BE2C (cell line): ENCODE data around the gene FLNA.
"Not testable (repeated sequence)": the region's sequence is repeated elsewhere in the genome, so short reads cannot be mapped to it uniquely, and the experiment has no call there.

Experiments
- DNase-seq: peaks from one replicate; pipeline ENCODE4 v3.0.0-alpha.2; 2020
- H3K27me3 ChIP-seq: fragments of 250-450 bp; sonication (Bioruptor Pico); 2 replicates; pipeline ENCODE4 v1.5.1; 2020; ENCODE audit warnings: mild to moderate bottlenecking
- H3K36me3 ChIP-seq: fragments of 250-450 bp; sonication (Bioruptor Pico); 2 replicates; pipeline ENCODE4 v1.5.1; 2020; ENCODE audit warnings: mild to moderate bottlenecking
- H3K4me1 ChIP-seq: fragments of 250-450 bp; sonication (Bioruptor Pico); 2 replicates; pipeline ENCODE4 v1.5.1; 2020
- H3K4me3 ChIP-seq: 2 replicates; pipeline ENCODE4 v1.5.1; 2011; ENCODE audit warnings: low read depth, low read length
- H3K9me3 ChIP-seq: fragments of 250-450 bp; sonication (Bioruptor Pico); 2 replicates; pipeline ENCODE4 v1.5.1; 2020
- TF ChIP-seq, protein P1 (sequence below): IDR thresholded peaks from 2 replicates; pipeline ENCODE4 v1.5.1; 2012; ENCODE audit warnings: mild to moderate bottlenecking, low read depth, low read length

The FLNA gene

DNA sequence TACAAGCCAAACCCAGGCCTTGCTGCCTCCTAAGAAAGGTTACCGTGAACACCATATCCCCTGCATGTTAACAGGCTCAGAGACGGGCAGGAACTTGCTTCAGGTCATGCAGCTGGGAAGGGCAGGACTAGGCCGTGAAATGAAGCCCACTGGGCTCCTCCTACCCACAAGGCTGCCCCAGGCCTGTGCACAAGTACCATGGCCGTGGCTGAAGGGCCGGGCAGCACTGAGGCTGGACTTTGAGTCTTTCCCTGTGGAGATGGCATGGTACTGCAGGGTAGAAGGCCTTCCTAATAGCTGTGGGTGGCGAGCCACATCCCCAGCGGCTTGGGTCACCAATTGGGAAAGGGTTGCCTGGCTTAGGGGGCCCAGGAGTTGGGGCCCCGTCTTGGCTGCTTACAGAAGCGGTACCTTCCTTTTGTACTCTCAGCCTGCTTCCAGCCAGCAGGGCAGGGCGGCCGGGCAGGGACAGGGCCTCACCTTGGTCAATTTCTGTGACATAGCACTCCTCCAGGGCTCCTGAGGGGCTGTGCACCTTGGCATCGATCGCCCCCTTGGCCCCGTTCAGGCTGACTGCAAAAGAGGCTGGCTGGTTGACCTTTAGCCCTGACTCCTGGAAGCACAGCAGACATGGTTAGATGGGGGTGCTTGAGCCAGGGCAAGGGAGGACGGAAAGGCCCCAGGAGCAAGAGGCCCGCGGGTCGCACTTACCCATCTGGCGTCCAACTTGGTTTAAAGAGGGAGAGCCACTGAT, 23.8 kb downstream of the FLNA start:
- DNase-seq: no peak
- H3K4me1 ChIP-seq: no peaks in the 10 kb centered on the region
- no peaks in the 10 kb centered on the region for H3K27me3 ChIP-seq
- TF ChIP-seq, protein P1, sequence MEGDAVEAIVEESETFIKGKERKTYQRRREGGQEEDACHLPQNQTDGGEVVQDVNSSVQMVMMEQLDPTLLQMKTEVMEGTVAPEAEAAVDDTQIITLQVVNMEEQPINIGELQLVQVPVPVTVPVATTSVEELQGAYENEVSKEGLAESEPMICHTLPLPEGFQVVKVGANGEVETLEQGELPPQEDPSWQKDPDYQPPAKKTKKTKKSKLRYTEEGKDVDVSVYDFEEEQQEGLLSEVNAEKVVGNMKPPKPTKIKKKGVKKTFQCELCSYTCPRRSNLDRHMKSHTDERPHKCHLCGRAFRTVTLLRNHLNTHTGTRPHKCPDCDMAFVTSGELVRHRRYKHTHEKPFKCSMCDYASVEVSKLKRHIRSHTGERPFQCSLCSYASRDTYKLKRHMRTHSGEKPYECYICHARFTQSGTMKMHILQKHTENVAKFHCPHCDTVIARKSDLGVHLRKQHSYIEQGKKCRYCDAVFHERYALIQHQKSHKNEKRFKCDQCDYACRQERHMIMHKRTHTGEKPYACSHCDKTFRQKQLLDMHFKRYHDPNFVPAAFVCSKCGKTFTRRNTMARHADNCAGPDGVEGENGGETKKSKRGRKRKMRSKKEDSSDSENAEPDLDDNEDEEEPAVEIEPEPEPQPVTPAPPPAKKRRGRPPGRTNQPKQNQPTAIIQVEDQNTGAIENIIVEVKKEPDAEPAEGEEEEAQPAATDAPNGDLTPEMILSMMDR: no peak
- H3K9me3 ChIP-seq: no peaks in the 10 kb centered on the region
- H3K36me3 ChIP-seq: peaks cover 71% of the 10 kb centered on the region
- H3K4me3 ChIP-seq: no peak overlapping the region

DNA sequence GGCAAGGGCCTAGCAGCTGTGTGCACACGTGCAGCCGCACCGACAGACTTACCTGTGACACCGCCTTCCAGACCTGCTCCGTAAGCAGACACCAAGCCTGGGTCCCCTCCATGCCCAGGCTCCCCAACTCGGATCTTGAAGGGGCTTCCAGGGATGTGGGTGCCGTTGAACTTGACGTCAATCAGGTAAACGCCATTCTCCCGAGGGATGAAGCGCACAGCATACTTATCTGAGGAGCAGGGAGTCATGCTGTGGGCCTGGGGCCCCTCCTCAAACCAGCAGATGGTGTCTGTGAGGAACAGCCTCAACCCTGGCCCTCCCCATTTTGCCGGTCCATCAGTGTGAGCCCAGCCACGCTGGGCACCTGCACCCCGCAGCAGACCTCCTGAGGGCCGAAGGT, 24.5 kb downstream of the FLNA start:
- Histone ChIP-seq H3K4me1 (no peaks in the 10 kb centered on the region), H3K27me3 (no peaks in the 10 kb centered on the region), H3K36me3 (peaks cover 67% of the 10 kb centered on the region), H3K9me3 (no peaks in the 10 kb centered on the region), H3K4me3 (no peak overlapping the region)
- no peak for DNase-seq
- TF ChIP-seq, protein P1: no peak

DNA sequence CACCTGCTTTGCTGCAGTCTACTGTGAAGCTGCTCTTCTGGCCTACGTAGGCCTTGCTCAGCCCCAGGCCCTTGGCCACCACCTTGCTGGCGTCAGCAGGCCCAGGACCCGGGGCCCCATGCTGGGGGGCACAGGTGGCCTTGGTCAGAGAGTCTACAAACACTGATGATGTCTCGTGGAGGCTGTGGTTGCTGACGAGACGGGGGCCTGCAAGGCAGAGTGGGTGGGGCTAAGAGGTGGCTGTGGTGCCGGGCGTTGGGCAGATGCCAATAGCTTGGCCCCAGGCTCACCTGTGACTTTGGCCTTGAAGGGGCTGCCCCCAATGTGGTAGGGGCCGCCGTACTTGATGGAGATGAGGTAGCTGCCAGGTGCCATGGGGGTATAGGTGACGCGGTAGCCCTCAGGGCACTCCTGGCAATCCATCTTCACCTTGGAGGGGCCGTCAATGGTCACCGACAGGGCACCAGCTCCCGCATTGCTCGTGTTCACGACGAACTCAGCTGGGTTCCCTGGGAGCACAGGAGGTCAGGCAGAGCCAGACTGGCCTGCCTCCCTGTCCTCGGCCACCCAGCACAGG, 25.0 kb downstream of the FLNA start:
- Histone ChIP-seq H3K9me3 (no peaks in the 10 kb centered on the region), H3K4me1 (no peaks in the 10 kb centered on the region), H3K27me3 (no peaks in the 10 kb centered on the region), H3K4me3 (no peak overlapping the region), H3K36me3 (peaks cover 62% of the 10 kb centered on the region)
- DNase-seq: no peak
- TF ChIP-seq, protein P1: no peak

DNA sequence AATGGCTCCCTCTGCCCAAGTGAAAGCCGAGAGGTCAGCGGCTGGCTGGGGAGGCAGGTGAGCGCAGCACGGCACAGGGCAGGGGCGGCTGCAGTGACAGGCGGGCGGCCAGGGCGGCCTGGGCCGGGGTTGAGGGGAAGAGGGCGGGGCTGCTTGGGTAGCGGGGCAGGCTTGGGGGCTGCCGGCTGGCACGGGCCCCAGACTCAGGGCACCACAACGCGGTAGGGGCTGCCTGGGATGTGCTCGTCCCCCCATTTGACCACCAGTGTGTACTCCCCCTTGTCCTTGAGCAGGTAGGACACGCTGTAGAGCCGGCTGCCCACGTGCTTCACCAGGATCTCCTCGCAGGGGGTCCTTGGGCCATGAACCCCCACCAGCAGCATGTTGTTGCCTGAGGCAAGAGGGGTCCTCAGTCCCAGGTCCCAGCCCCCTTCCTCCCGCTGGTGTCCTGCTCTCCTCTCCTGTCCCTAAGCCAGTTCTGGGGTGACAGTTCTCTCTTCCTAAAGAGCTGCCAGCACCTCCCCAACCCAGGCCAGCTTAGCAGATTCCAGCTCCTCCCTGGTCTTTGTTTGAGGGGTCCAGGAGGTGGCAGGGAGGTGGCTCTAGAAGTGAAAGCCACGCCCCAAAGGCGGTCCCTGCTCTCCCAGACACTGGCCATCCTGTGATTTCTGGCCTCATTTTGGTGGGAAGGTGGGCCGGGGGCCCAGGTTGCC, 25.6 kb downstream of the FLNA start:
- H3K4me3 ChIP-seq: no peak overlapping the region
- no peak for DNase-seq
- H3K36me3 ChIP-seq: peaks cover 56% of the 10 kb centered on the region
- TF ChIP-seq, protein P1: no peak
- no peaks in the 10 kb centered on the region for H3K9me3 ChIP-seq
- no peaks in the 10 kb centered on the region for H3K4me1 ChIP-seq
- H3K27me3 ChIP-seq: no peaks in the 10 kb centered on the region

DNA sequence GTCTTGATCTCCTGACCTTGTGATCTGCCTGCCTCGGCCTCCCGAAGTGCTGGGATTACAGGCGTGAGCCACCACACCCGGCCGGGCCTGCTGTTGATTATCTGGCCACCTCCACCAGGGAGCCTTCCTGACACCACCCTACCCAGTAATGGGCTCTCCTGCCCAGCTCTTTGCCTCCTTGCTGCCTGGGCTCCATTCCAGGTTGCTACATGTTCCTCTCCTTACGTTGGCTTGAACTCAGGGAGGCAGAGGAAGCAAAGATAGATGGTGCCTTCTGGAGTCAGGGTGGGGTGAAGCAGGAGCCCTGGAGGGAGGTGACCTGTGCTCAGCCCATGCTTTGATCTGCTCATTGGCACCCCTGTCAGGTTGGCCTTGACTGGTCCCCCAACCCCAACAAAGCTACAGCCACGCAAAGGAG, 26.3 kb downstream of the FLNA start:
- Histone ChIP-seq H3K4me1 (no peaks in the 10 kb centered on the region), H3K9me3 (no peaks in the 10 kb centered on the region), H3K4me3 (no peak overlapping the region), H3K27me3 (no peaks in the 10 kb centered on the region), H3K36me3 (peaks cover 49% of the 10 kb centered on the region)
- no peak for DNase-seq
- TF ChIP-seq, protein P1: no peak

DNA sequence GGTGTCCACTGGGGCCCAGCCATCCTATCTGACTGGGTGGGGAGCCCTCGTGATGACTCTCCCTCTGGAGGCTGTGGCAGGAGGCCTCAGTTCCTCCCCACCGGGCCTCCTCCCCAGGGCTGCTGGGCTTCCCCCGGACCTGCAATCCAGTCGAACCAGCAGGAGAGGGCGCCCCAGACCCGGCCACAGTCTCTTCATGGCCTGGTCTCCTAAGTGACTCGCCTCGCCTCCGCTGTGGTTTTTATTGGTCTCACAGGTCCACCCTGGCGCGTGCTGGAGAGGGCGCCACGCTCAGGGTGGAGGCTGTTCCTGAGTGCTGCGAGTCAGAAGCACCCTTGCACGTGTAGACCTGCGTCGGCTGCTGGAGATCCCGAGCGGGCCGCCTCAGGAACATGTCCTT, 30.8 kb downstream of the FLNA start:
- H3K36me3 ChIP-seq, H3K9me3 ChIP-seq, DNase-seq, H3K27me3 ChIP-seq, H3K4me3 ChIP-seq, H3K4me1 ChIP-seq: not testable (repeated sequence)

DNA sequence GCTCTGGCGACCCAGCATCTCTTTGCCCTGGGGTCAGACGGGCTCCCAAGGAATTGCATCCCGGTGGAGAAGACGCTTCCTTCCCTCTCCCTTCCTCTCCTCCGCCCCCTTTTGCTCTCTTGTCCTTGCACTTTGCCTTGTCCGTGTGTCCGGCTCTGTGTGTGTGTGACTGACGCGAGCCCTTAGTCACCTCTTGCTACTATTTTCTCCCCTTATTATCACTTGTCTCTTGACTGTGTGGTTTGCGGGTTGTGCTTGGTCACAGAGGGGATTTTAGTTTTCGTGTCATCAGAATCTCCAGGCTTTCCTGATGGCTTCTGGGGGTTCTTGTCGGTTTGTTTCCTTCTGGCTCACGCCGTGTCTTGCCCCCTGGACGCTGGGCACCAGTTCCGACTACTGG, 31.4 kb downstream of the FLNA start:
- not testable (repeated sequence) for H3K4me1 ChIP-seq, DNase-seq, H3K9me3 ChIP-seq, H3K4me3 ChIP-seq, H3K36me3 ChIP-seq, H3K27me3 ChIP-seq

DNA sequence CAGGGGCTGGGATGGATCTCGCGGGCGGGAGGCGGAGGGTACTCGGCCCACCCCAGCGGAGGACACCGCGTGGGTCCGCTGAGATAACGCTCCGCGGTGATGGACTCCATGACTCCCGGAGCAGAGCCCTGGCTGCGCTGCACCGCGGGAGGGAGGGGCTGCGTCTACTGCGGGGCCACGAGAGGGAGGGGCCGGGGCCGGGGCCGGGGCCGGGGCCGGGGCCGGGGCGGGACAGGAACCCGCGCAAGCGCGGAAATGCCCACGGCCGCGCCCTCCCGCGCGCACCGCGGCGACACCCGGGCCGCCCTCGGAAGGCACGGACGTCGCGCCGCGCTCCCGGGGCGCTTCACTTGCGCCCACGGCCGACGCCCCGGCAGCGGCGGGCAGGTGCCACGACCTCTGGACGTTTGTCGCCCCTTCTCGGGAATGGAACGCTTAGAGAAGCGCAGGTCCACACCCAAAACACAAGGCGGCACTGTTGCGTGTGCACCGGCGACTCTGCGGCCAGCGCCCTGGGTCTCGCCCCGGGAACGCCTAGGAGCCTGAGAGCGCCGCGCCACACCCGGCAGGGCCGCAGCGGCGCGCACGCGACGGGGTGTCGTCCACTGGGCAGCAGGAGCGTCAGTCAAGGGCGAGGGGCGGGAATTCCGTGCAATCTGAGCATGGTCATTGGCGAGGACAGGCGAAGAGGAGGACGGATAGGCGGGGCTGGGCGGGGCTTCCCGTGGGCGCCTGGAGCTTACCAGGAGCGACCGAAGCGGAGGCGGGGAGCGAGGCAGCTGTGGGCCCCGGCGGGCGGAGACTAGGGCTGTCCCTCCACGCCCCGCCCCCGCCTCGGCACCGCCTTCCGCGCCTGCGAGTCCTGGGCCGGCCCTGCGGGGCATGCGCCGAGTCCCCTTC, 32.8 kb downstream of the FLNA start:
- not testable (repeated sequence) for H3K4me1 ChIP-seq, H3K9me3 ChIP-seq, H3K27me3 ChIP-seq, H3K4me3 ChIP-seq, H3K36me3 ChIP-seq, DNase-seq
